Iris pigment epithelial cell (primary cell): Measurements from ENCODE around the gene DYNC1I1.
A peak's percentile ranks its signal among the peaks of the same experiment; 100 is the strongest.

Experiments
- DNase-seq: peaks from one replicate; pipeline ENCODE4 v3.0.0-alpha.2; 2011; ENCODE audit warnings: low read depth

DYNC1I1 gene

DNA sequence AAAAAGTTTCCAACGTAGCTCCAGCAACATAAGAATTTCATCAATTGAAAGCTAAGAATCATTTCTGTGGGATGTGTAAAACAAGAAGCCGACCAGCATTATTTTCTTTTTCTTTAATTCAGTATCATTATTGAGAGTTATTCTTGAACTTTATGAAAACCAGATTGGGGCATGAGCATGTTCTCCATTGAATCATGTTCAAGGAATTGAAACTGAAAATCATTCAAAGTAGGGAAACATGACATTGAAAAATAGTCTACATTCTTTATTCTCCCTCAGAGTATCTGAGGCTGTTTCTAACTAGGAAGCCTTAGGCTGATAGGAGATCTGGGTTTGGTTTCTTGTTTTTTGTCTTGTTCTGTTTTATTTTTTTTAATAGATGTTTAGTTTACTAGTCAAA lies 253.7 kb downstream of the DYNC1I1 start:
- no peak for DNase-seq

DNA sequence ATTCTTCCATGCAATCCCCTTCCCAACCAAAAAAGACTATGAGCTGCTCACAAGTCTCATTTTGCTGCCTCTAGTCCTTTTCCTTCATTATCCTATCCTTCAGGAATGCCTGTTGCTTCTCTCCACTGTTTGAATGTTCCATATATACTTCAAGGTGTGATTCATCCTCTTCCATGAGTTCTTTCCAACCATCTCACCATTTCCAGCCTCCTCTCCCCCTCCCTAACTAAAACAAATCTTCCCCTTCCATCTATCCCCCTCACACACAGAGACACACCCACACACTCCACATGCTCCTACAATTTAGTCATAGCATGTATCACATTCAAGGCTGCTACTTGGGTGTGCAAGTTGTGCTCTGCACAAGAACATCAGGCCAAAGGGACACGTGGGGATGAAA lies 254.3 kb downstream of the DYNC1I1 start:
- DNase-seq: no peak

DNA sequence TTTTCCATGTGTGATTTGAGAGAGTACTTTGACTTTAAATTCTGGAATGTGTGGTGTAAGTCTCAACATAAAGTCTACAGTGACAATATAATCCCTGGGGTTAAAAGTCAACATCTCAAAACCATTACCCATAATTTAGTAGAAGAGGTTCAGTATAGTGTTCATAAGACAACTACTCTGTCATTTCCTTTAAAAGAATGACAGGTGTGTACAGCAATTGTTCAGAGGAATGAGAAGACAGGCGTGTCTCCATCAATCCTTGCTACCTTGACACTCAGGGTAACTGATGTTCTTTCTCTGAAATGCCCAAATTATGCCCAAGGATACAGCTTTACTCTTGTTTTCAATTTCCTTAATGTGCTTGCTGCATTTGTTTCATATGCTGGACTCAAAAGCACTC lies 256.4 kb downstream of the DYNC1I1 start:
- no peak for DNase-seq

DNA sequence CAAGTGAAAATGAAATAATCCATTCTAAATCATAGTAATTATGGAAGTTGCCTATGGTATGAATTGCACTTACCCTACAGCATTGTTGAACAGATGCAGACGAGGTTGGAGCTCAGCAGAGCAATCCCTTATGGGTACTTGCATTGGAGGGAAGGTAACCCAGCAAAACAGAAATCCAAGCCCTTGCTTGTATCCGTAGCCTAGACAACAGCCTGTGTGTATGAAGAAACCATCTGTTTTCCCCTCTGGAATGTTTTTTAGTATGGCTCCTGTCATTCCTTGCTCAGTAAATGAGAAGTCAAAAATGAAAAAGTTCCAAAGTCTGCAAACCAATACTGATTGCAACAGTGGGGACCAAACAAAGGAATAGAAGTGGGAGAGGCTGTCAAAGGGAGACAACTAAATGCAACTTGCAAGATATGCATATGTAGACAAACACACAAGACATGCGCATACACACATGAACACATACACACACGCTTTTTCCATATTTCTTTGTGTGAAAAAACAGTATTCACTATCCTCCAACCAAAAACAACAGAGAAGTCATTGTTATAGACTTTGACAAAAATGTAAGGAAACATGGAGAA lies 260.8 kb downstream of the DYNC1I1 start:
- DNase-seq: no peak

DNA sequence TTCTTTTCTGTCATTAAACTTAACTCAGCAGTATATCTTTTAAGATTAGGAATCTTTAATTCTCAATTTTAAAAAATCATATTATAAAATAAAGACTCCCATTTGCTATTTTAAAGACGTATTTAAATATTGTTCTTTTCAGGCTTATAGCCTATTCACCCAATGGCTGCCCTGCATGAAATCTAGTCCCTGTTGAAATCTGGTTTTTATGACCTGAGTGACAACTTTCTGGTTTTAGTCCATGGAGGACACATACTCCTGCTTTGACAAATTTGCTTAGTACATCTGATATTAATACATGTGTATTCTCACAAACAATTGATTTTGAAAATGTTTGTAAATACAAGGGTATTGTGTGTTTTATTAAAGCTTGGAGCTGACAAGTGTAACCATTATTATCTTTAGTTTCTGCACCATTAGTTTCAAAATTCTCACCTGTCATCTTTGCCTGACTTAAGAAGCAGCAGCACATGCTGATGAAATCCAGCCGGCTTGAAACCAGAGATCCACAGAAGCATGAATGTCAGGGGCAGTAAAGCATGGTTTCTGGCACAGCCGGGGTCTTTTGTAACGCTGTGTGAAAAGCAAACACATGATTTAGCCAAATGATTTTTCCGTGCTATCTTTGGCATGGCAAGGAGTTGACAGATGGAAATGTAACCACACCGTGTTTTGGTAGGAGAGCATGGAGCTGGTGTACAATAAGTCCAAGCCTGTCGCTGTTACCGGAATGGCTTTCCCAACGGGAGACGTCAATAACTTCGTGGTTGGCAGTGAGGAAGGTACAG lies 262.8 kb downstream of the DYNC1I1 start:
- DNase-seq: no peak

DNA sequence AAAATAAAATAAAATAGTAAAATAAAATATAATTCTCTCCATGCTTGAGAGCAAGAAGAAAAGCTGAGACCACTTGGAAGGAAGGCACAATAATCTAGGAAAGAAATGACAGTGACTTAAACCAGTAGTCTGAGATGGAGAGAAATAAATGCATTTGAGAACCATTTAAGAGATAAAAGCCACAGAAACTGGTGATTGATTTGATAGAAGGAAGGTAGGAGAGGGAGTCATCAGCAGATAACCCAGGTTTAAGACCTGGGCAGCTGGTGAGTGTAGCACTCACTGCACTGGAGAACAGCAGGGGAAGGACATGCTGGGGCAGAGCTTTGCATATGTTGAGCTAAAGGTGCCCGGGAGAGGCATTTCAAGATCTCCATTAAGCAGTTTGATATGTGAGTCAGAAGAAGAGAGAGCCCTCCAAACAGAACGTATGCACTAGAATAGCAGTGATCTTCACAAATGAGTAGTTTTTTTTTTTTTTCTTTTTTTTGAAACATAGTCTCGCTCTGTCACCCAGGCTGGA lies 268.0 kb downstream of the DYNC1I1 start:
- no peak for DNase-seq

DNA sequence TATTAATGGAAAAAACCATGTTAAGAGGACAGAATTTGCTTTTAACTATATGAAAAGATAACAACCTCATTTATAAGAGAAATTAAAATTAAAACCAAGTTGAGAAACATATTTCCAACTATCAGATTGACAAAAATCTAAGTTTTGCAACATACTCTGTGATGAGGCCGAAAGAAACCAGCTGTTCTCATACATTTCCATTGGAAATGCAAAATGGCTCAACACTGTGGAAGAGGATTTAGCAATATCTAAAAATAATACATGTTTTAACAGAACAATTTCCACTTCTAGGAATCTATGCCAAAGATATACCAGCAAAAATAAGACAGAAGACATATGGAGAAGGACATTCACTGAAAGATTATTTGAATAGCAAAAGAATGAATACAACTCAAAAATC lies 268.8 kb downstream of the DYNC1I1 start:
- DNase-seq: no peak

DNA sequence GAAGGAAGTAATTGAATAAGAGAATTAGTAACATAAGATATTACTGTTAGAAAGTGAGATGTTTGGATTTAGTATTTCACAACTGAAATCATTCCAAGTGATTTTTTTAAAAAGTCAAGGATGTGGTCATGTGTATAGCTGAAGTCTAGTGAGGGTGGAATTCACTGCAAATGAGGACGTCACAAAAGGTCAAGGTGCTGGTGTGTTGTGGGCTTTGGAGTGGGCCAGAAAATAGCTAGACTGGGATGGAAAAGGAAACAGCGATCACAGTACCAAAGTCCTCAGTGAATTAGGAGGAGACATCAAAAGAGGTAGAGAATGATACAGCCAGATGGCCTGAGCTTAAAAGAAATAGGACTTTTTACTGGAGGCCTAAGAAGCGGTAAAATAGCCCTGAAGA lies 272.8 kb downstream of the DYNC1I1 start:
- no peak for DNase-seq

DNA sequence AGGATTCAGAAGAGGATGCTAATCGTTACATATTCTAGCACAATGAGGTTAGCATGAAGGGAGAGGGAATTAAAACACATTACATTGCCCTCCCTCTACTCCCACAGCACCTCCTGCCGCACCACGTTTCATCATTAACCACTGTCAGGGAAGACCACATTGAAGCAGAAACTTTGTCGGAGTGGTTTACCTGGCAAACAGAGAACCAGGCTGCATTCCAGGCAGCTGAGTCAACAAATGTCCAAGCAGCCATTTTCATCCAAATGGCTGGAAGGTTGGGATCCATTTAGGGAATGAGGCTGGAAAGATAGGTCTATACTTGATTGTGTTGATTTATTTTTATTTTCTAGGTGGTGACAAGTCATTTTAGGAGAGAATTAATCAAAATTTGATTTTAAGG lies 273.6 kb downstream of the DYNC1I1 start:
- DNase-seq: no peak

DNA sequence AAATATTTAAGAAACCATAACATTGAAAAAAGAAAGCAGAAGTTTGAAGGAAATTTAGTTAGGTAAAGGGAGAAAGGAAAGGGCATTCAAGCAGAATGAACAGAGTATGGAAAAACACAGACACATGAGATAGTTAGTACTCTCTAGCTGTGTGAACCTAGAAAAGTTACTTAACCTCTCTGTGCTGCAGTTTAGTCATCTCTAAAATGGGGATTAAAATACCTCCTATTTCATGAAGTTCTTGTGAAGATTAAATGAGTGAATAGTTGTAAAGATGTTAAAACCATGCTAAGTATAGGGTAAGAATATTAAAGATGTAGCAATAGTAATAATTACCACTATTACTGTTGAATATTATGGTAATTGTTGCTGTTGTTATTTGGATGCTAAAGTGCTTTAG lies 279.9 kb downstream of the DYNC1I1 start:
- DNase-seq: no peak

DNA sequence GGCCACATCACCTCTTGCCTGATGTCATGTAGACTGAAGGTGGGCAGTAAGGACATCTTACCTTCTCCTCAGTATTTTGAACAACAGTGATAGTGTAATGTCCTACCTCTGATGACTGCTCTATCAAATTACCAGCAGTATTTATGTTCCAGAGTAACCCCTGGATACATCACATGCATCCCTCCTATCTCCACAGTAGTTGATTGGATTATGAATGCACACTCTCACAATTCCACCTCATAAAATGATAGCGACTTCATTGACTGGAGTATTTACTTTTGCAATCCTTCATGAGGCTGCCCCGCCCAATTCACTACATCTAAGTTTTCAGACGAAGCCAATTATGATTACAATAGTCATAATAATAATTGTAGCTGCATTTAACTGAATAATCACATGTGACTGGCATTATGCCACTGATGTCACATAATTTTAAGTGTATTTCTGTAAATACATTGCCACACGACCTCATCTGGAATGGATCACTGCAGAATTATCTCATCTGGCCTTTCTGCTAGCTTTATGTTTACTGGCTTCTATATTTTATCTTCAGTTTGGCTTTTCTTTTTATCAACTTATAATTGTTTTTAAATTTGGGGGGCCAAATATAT lies 280.6 kb downstream of the DYNC1I1 start:
- DNase-seq: no peak

DNA sequence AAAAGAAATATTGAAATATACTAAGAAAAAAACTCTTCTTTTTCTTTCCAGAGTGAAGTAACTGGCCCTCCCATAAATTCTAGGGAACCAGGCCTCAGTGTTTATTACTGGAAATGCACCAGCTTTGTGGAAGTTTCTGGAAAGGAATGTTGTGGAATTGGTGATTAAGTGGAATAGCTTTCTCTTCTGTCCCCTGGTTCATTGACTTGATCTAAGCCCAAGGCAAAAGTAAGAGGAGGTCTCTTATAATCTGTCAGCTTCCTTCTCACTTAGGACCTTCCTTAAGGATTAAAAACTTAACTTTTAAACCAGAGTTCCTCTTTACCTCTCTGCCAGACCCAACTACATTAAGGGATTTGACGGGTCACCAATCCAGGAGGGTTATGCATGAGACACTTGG lies 283.4 kb downstream of the DYNC1I1 start:
- no peak for DNase-seq

DNA sequence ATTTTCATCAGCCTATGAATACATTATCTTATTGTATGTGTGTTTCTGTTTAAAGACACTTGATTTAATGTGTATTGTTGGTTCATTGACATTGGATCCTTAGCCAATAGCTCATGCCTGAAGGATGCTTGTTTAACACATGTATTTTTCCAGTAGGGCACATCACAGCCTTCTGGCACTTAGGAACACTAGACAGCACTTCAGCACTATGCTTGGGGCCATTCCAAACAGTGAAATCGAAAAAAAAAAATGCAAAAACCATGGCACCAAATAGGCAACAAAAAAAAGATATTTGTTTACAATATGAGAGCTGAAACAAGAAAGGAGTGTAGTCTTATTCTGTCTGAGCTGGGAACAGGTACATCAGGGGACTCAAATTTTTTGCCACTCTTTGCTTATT lies 286.7 kb downstream of the DYNC1I1 start:
- DNase-seq: no peak

DNA sequence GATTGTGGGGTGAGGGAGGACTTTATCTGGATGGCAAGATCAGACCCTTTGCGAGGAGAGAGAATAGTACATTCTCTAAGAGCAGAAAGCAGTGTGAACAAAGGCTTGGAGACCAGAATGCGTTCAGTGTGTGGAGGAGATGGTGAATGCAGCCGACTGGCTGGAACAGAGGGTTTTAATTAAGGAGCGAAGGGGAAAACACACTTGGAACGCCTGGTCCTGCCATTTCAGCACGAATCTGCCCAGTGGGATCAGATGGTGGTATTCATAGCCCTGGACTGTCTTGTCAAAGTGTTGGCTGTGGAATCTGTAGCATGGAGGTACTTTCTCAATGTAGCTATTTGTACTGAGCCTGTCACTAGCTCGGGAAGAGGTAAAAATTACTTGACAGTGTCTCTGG lies 288.7 kb downstream of the DYNC1I1 start:
- no peak for DNase-seq

DNA sequence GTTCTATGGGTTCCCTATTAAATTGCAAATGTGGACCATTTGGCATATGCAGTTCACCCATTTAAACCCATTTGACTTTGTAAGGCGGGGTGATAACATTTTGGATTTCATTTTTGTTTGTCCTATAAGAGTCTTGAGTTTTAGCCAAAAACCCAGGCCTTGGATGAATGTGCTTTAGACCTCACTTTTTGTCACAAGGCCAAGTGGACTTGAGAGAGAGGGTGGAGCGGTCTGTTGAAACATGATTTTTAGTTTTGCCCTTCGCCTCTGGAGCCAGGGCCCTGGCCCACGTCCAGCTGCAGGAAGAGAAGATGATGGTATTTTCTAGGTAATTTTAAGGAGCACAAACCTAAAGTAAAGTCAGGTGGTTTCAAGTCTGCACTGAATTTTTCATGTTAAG lies 289.5 kb downstream of the DYNC1I1 start:
- DNase-seq: no peak

DNA sequence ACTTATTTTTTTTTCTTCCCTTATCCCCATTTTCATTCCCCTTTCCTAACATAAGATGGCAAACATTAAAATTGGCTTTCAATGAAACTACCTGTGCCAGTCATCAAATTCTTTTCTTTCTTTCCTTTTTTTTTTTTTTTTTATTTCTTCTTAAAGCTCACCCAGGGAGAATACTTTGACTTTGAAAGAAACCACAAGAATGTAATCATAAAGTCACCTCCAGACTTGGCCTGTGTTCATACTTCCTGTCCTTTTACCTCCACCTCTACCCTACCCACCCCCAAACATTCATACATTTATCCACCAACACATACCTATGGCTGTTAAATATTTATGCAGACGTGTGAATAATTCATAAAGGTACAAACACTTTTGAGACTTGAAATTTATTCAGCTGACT lies 295.0 kb downstream of the DYNC1I1 start:
- no peak for DNase-seq

DNA sequence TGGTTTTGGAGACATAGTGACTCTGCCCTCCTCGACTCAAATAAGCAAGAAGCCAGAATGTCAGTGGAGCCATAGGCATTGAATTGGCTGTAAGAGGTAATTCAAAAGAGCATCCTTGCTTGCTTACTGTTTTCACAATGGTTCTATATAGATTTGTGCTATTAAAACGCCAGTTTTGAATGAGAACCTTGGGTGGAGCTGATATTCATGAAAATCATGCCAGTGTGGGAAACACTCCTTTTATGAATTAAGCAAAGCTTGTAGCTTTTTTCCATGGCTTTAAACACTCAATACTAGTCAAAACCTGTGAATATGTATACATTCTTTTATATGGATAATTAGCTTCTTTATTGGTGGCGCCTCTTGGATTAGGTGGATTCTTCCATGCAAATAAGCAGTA lies 297.0 kb downstream of the DYNC1I1 start:
- DNase-seq: no peak

DNA sequence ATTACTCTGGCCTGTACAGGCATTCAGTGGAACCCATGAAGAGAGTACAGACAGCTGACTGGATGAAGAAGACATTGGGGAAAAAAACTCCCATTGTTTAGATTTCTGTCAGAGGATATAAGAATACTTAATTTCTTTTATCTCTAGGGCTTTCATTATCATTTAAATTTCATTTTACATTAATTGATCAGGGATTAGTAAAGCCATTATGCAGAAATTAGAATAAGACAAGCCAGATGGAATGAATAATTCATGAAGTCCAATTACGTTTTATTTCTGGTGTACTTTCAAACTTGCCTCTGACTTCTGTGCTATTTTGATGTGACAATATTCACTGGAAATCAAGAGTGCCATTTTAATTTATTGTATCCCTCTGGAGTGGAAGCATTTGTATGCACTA lies 302.5 kb downstream of the DYNC1I1 start:
- DNase-seq: no peak

DNA sequence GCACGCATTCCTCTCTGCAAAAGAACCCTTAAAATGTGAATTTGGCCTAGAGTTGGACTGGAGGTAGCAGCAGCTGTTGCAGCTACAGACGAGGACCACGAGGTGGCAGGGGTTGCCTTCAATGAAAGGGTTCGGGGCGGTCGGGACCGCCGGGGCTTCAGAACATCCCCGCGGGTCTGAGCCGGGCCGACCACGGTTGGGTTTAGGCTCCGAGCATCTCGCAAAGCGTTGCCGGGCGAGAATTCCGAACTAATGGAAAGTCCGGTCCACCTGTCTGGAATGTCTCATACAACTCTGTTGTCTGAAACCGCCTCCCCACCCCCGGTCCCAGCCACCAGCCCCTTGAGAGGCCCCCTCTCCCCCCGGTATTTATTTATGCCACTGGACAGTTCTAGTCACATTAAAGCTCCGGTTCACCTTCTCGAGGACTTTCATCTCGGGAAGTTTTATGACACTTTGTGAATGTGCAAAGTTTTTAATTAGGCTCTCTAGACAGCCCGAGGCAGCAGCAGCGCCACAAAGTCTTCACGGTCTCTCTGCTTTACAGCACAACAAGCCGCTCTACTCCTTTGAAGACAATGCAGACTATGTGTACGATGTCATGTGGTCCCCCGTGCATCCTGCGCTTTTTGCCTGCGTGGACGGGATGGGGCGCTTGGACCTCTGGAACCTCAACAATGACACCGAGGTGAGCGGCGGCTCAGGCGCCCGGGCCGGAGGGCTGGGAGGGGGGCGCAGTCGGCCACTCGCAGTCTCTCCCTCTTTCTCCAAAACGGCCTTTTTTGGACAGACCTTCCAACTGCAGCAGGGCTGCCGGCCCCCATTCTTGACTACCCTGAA lies 303.4 kb downstream of the DYNC1I1 start:
- DNase-seq: peak; percentile 54

DNA sequence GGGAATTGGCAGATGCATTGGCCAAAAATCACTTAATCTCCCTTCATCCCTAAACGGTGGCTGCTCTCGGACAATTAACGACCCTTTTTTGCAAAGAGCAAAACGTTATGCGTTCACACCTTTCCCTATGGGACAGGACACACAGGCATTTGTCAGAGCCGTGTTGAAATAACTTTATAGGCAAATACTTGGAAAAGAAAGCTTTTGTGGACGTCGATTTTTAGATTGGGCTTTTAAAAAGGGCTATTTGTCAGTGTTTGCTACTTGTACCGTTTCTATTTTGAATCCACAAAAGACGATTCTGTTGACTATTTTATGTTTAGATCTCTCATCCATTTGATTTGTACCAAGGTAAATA lies 304.0 kb downstream of the DYNC1I1 start:
- DNase-seq: no peak

DNA sequence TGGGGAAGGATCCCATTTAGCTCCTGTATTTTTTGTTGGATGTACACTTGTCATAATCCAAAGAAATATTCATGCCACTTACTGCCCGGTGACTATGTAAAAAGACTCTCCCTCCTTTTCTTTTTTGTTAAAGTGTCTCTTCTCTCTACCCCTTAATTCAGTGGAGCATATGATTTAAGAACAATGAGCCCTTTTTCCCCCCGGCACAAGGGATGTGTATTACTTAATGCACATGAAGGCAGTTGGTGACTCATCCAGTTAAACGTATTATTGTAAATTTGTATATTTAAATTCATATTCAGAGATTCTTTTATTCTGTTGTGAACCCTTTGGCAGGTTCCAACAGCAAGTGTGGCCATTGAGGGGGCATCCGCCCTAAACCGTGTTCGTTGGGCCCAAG lies 307.7 kb downstream of the DYNC1I1 start:
- DNase-seq: peak; percentile 16

DNA sequence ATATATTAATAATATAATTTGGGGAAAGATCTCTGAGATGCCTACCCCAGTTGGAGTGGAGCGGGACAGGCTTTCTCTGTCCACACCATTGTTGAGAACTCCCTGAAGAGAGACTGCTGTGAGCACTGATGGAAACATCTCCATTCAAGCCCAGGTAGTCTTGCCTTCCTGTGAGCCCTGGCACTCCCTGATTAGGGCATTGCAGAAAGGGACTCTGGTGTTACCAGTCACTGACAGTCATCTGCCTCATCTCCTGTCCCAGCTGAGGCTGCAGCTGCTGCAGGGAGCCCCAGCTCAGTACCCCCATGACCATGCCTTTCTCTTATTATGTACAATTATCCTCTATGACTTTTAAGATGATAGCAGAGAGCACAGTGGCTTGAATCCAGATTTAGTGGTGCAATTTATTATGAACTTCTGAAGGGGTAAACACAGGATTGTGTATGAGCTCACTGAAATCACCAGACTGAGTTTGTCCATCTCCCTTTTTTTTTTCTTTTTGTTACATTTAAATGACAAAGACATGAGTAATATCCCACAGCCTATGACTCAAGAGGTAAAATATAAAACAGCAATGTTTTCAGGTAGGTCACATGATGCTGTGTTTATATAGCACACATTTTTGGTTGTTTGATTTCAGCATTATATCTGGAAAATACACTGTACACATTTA lies 312.7 kb downstream of the DYNC1I1 start:
- peak; percentile 80 for DNase-seq
